HepG2 (cell line): ENCODE results near the gene CTNNA1. TPM values are rescaled to one million over a fixed set of nuclear protein-coding genes. Genes with fewer than 3 reads are reported as not detected.

ENCODE experiments used
- ATAC-seq: fragments of 200-7000 bp; cut with Tn5 transposase; 3 replicates; pipeline ENCODE4 v1.9.1; 2020; ENCODE audit warnings: mild to moderate bottlenecking, moderate library complexity
- BruUV-seq: library from RNA; stranded (reverse); fragments of 400-500 nt; replicated peaks from 2 replicates; lab custom pipeline; 2021; lab: Mats Ljungman, UMichigan
- CTCF ChIA-PET: fragments of 300-600 bp; formaldehyde crosslinking; extraction: SDS; loops from one replicate; lab custom pipeline; 2021; ENCODE audit warnings: low total read pairs, inconsistent platforms, low intra/inter-chr PET ratio; lab: Yijun Ruan, JAX
- POLR2A ChIA-PET: fragments of 350-600 bp; sonication (Branson Sonifier 250); formaldehyde crosslinking; loops from one replicate; lab custom pipeline; 2020; ENCODE audit warnings: antibody characterized with exemption, inconsistent platforms; lab: Yijun Ruan, JAX
- DNase-seq: peaks from one replicate; pipeline ENCODE4 v3.0.0-alpha.2; 2015; ENCODE audit warnings: low spot score
- FAIRE-seq: peaks from 3 replicates; lab custom pipeline; 2011; peaks lifted over from hg19 to GRCh38; lab: Jason Lieb, UNC
- H2AFZ ChIP-seq: one replicate; pipeline ENCODE4 v1.6.1; 2011; ENCODE audit warnings: low read length, inconsistent platforms
- H3K27ac ChIP-seq: fragments of 300-600 bp; 3 replicates; pipeline ENCODE4 v1.8.0; 2011; ENCODE audit warnings: mixed run types, mild to moderate bottlenecking, mixed read lengths, low read length, inconsistent platforms; ENCODE audit not compliant: insufficient read depth; ENCODE audit errors: extremely low read length
- H3K27me3 ChIP-seq, 2 experiments: fragments of 200-600 bp in 1 of 2; 2 replicates in 1 of 2; 3 replicates in 1 of 2; pipeline versions ENCODE4 v1.6.0 to v1.8.0; 2011; ENCODE audit warnings: low read length in 2 of 2, mild to moderate bottlenecking in 2 of 2, moderate library complexity in 2 of 2, inconsistent platforms in 1 of 2; ENCODE audit not compliant: insufficient read depth in 2 of 2, control insufficient read depth in 1 of 2
- H3K36me3 ChIP-seq, 2 experiments: fragments of 200-600 bp in 1 of 2; replicated peaks in 1 of 2; 2 replicates in 1 of 2; 3 replicates in 1 of 2; pipeline versions ENCODE4 v1.5.1 to v1.8.0; 2011; ENCODE audit warnings: low read length in 2 of 2, inconsistent platforms in 1 of 2; ENCODE audit not compliant: insufficient read depth in 2 of 2, control insufficient read depth in 1 of 2
- H3K4me1 ChIP-seq: 2 replicates; pipeline ENCODE4 v1.5.1; 2012; ENCODE audit warnings: low read length, inconsistent platforms; ENCODE audit not compliant: insufficient read depth
- H3K4me2 ChIP-seq: 2 replicates; pipeline ENCODE4 v1.6.0; 2011; ENCODE audit warnings: low read depth, low read length, inconsistent platforms
- H3K4me3 ChIP-seq, 3 experiments: fragments of 200-600 bp in 1 of 3; sonication (generic), shearing (Covaris generic) in 1 of 3; replicated peaks in 1 of 3; 2 replicates each; pipeline ENCODE4 v1.5.1; 2011 to 2016; ENCODE audit warnings: low read length in 3 of 3, inconsistent platforms in 2 of 3, low read depth in 2 of 3, mild to moderate bottlenecking in 2 of 3, control low read depth in 1 of 3, mixed read lengths in 1 of 3; ENCODE audit not compliant: insufficient read depth in 1 of 3
- H3K79me2 ChIP-seq: one replicate; pipeline ENCODE4 v1.6.1; 2011; ENCODE audit warnings: low read length, inconsistent platforms; ENCODE audit not compliant: insufficient read depth
- H3K9ac ChIP-seq: 2 replicates; pipeline ENCODE4 v1.6.0; 2011; ENCODE audit warnings: mild to moderate bottlenecking, low read depth, low read length, inconsistent platforms; ENCODE audit not compliant: insufficient read depth
- H3K9me3 ChIP-seq: 2 replicates; pipeline ENCODE4 v1.5.1; 2012; ENCODE audit warnings: mild to moderate bottlenecking, low read length
- H4K20me1 ChIP-seq: 2 replicates; pipeline ENCODE4 v1.6.0; 2011; ENCODE audit warnings: inconsistent platforms, mild to moderate bottlenecking, low read length, moderate library complexity; ENCODE audit not compliant: insufficient read depth
- ARID4A ChIP-seq: sonication (generic); formaldehyde crosslinking; IDR thresholded peaks from 2 replicates; pipeline ENCODE4 v1.5.0; 2020; ENCODE audit warnings: mild to moderate bottlenecking, missing genetic modification reagents, borderline replicate concordance
- CREM ChIP-seq, 2 experiments: sonication (generic) in 1 of 2; formaldehyde crosslinking in 1 of 2; IDR thresholded peaks; 2 replicates each; pipeline versions ENCODE4 v1.4.0 to v1.6.1; 2016 to 2020; ENCODE audit warnings: antibody characterized with exemption in 1 of 2, mild to moderate bottlenecking in 1 of 2, missing genetic modification reagents in 1 of 2
- EP300 ChIP-seq, 3 experiments: sonication (generic) in 1 of 3; formaldehyde crosslinking in 1 of 3; IDR thresholded peaks; 2 replicates each; pipeline versions ENCODE4 v1.5.1 to v1.6.1; 2011 to 2020; ENCODE audit warnings: low read depth in 2 of 3, low read length in 2 of 3, borderline replicate concordance in 1 of 3, improper control_type of control experiment in 1 of 3, mild to moderate bottlenecking in 1 of 3, missing genetic modification reagents in 1 of 3, moderate library complexity in 1 of 3
- FOXP4 ChIP-seq: sonication (generic); formaldehyde crosslinking; IDR thresholded peaks from 2 replicates; pipeline ENCODE4 v1.4.0; 2020; ENCODE audit warnings: missing genetic modification reagents
- HOMEZ ChIP-seq: IDR thresholded peaks from 2 replicates; pipeline ENCODE4 v1.6.1; 2016; ENCODE audit warnings: low read depth
- HOXA5 ChIP-seq: sonication (generic); formaldehyde crosslinking; IDR thresholded peaks from 2 replicates; pipeline ENCODE4 v1.4.0; 2020; ENCODE audit warnings: missing genetic modification reagents
- RXRB ChIP-seq: IDR thresholded peaks from 2 replicates; pipeline ENCODE4 v1.6.1; 2016; ENCODE audit warnings: borderline replicate concordance, missing genetic modification reagents, missing compliant biosample characterization
- SOX13 ChIP-seq, 3 experiments: fragments of 450-650 bp in 1 of 3; sonication (generic) in 1 of 3; formaldehyde crosslinking in 1 of 3; IDR thresholded peaks in 2 of 3; conservative IDR thresholded peaks in 1 of 3; 2 replicates each; pipeline versions ENCODE4 v1.5.0 to v1.6.1; 2016 to 2020; ENCODE audit warnings: antibody characterized with exemption in 1 of 3, mild to moderate bottlenecking in 1 of 3, missing compliant biosample characterization in 1 of 3, missing genetic modification reagents in 1 of 3, moderate library complexity in 1 of 3
- SOX5 ChIP-seq: IDR thresholded peaks from 2 replicates; pipeline ENCODE4 v1.6.1; 2016; ENCODE audit warnings: borderline replicate concordance
- TCF12 ChIP-seq, 2 experiments: fragments of 450-650 bp in 1 of 2; sonication (generic) in 1 of 2; formaldehyde crosslinking in 1 of 2; IDR thresholded peaks; 2 replicates each; pipeline versions ENCODE4 v1.6.1 to v1.8.0; 2017 to 2022; ENCODE audit warnings: antibody characterized with exemption in 1 of 2, mild to moderate bottlenecking in 1 of 2, missing genetic modification reagents in 1 of 2, moderate library complexity in 1 of 2
- TCF7 ChIP-seq: sonication (generic); IDR thresholded peaks from 2 replicates; pipeline ENCODE4 v1.6.1; 2016; ENCODE audit warnings: antibody characterized with exemption, low read depth
- TERF1 ChIP-seq: sonication (generic); formaldehyde crosslinking; IDR thresholded peaks from 2 replicates; pipeline ENCODE4 v1.8.0; 2022; ENCODE audit warnings: mild to moderate bottlenecking, missing genetic modification reagents, moderate library complexity
- WGBS: methylation state at CpG from one replicate; pipeline ENCODE4 v1.1.6; 2017; ENCODE audit warnings: low lambda C conversion rate; 5-methylcytosine and 5-hydroxymethylcytosine counted together
- in situ Hi-C: cut with HindIII; loops from 2 replicates; pipeline ENCODE4 v1.10.0; 2017; ENCODE audit warnings: low pct_unique_long_range_greater_than_20kb; ENCODE audit not compliant: extremely low pct_ligation_motif_present
- intact Hi-C: fragments of 100-400 bp; cut with micrococcal nuclease; formaldehyde crosslinking; loops from one replicate; pipeline ENCODE4 v1.10.0; 2022; ENCODE audit not compliant: unreplicated experiment
- polyA plus RNA-seq, 8 experiments: library from polyadenylated mRNA; depleted of rRNA in 3 of 8; stranded (reverse) in 7 of 8; unstranded in 1 of 8; fragments of >200 nt; fragmentation: Illumina TruSeq in 4 of 8; extraction: Trizol in 4 of 8; gene quantifications; 2 replicates each; pipeline versions ENCODE4 v1.2.1 to v1.2.3, GENCODE V29; 2011 to 2016; ENCODE audit warnings: low read depth in 4 of 8, missing spikeins in 1 of 8, mixed read lengths in 1 of 8; ENCODE audit not compliant: insufficient read depth in 1 of 8
- total RNA-seq, 5 experiments: library from RNA; depleted of rRNA; stranded (reverse); fragments of >200 nt; fragmentation: Illumina TruSeq; extraction: Trizol; gene quantifications; 2 replicates each; pipeline ENCODE4 v1.2.3, GENCODE V29; 2016; ENCODE audit warnings: low read depth in 1 of 5

The CTNNA1 gene
- total and polyA plus RNA-seq, 2 of the 13 experiments (the other 11 are each of a cell fraction or from before 2014, with no cell fraction given): 66.8 to 162 TPM

GRCh38 chr5:138770977-138771376 is 17.8 kb downstream of the CTNNA1 start:
- H3K79me2 ChIP-seq: peaks cover 86% of the 10 kb centered on the region
- TF ChIP-seq TERF1 (CRISPR knock-in tag): no peak
- TF ChIP-seq EP300 (IDR thresholded peaks at IDR 0.05; ENCODE audit: low read depth in 2 of 2, low read length in 2 of 2): 0 out of 4 replicates have a peak, but pooled peaks of 1 of the 2 experiments have one; percentile 39
- TF ChIP-seq EP300 (CRISPR knock-in tag; IDR thresholded peaks at IDR 0.05; ENCODE audit: borderline replicate concordance): no peak
- TF ChIP-seq TCF7: peak; percentile 48; the same call in 1 of the 2 replicates
- TF ChIP-seq ARID4A: no peak
- TF ChIP-seq CREM (IDR thresholded peaks at IDR 0.05): 0 out of 2 replicates have a peak, but pooled peaks have one; percentile 23
- no peak for TF ChIP-seq CREM (CRISPR knock-in tag; IDR thresholded peaks at IDR 0.05)
- TF ChIP-seq SOX13 (IDR thresholded peaks at IDR 0.05): no peak
- TF ChIP-seq SOX13 (CRISPR knock-in tag; conservative IDR thresholded peaks at IDR 0.05 in 1 of 2, IDR thresholded peaks at IDR 0.05 in 1 of 2): peak in 1 of 2 experiments; percentile 86; a peak in 2 of 4 replicates
- TF ChIP-seq FOXP4 (CRISPR knock-in tag): peak; percentile 59; the same call in 1 of the 2 replicates
- peak; percentile 76; the same call in 1 of the 2 replicates for TF ChIP-seq SOX5 (CRISPR knock-in tag)
- TF ChIP-seq HOXA5 (CRISPR knock-in tag): no peak
- no peak for TF ChIP-seq TCF12 (IDR thresholded peaks at IDR 0.05)
- no peak for TF ChIP-seq TCF12 (CRISPR knock-in tag; IDR thresholded peaks at IDR 0.05)
- no peak for TF ChIP-seq HOMEZ
- TF ChIP-seq RXRB: peak; percentile 27; the same call in 1 of the 2 replicates

More at GRCh38 chr5:138770977-138771376, 17.8 kb downstream of the CTNNA1 start:
- Histone ChIP-seq H3K4me1 (peaks cover 79% of the 10 kb centered on the region), H3K36me3 (no peaks in the 10 kb centered on the region), H3K27ac (peak overlapping the region; percentile 54), H3K9me3 (no peaks in the 10 kb centered on the region), H4K20me1 (peaks cover 63% of the 10 kb centered on the region), H3K9ac (peak overlapping the region; percentile 39; the same call in 1 of the 2 replicates), H3K4me3 (no peak overlapping the region; a peak in 1 of 6 replicates), H2AFZ (no peak overlapping the region), H3K27me3 (no peaks in the 10 kb centered on the region), H3K4me2 (peak overlapping the region; percentile 60)
- intact Hi-C loops: loop anchor here (2.0 kb wide), 1 partner anchor 44 kb away; no protein-coding TSS in a partner anchor
- FAIRE-seq (peak; percentile 60), ATAC-seq (peak; percentile 57), DNase-seq (peak; percentile 83)
- WGBS: 6% methylated on average over 1 of the region's 1 CpG
- ChIA-PET POLR2A (interaction anchor here (1.5 kb wide), 1 partner anchor 14 kb away, joined by 5 read pairs; no protein-coding TSS in a partner anchor), CTCF (no interaction called here)
- in situ Hi-C loops: no loop called here
- no TSS peak for BruUV-seq
